Measurements from ENCODE around the gene BABAM1.

The BABAM1 gene

GRCh38 chr19:17235971-17236777 is 31.1 kb upstream of the BABAM1 start:
- DNase-seq (ENCODE audit: extremely low read depth, insufficient read length): no peak
- H3K36me3 ChIP-seq (ENCODE audit: control insufficient read depth, insufficient read depth, low read length): no peaks in the 10 kb centered on the region; the same call in 1 of the 2 replicates
- TF ChIP-seq CTCF (IDR thresholded peaks at IDR 0.05; ENCODE audit: insufficient read depth, low read length, poor library complexity, severe bottlenecking): no peak
- H3K27me3 ChIP-seq (replicated peaks; ENCODE audit: control insufficient read depth, insufficient read depth, low read length): no peaks in the 10 kb centered on the region
- H3K4me3 ChIP-seq (replicated peaks; ENCODE audit: low read depth, low read length): peak overlapping the region; percentile 68

GRCh38 chr19:17236811-17237543 is 30.3 kb upstream of the BABAM1 start:
- no peak for TF ChIP-seq CTCF (IDR thresholded peaks at IDR 0.05; ENCODE audit: insufficient read depth, low read length, poor library complexity, severe bottlenecking)
- Histone ChIP-seq H3K36me3 (ENCODE audit: control insufficient read depth, insufficient read depth, low read length) (no peaks in the 10 kb centered on the region; the same call in 1 of the 2 replicates), H3K27me3 (replicated peaks; ENCODE audit: control insufficient read depth, insufficient read depth, low read length) (no peaks in the 10 kb centered on the region), H3K4me3 (replicated peaks; ENCODE audit: low read depth, low read length) (no peak overlapping the region)
- no peak for DNase-seq (ENCODE audit: extremely low read depth, insufficient read length)

GRCh38 chr19:17237747-17238706 is 29.2 kb upstream of the BABAM1 start:
- TF ChIP-seq CTCF (IDR thresholded peaks at IDR 0.05; ENCODE audit: insufficient read depth, low read length, poor library complexity, severe bottlenecking): no peak

GRCh38 chr19:17240062-17240752 is 27.0 kb upstream of the BABAM1 start:
- no peaks in the 10 kb centered on the region for H3K27me3 ChIP-seq (replicated peaks; ENCODE audit: control insufficient read depth, insufficient read depth, low read length)
- no peak overlapping the region for H3K4me3 ChIP-seq (replicated peaks; ENCODE audit: low read depth, low read length)
- TF ChIP-seq CTCF (IDR thresholded peaks at IDR 0.05; ENCODE audit: insufficient read depth, low read length, poor library complexity, severe bottlenecking): no peak
- no peaks in the 10 kb centered on the region for H3K36me3 ChIP-seq (ENCODE audit: control insufficient read depth, insufficient read depth, low read length)
- DNase-seq (ENCODE audit: extremely low read depth, insufficient read length): no peak

More at GRCh38 chr19:17237747-17238706, 29.2 kb upstream of the BABAM1 start:
- Histone ChIP-seq H3K4me3 (replicated peaks; ENCODE audit: low read depth, low read length) (no peak overlapping the region), H3K27me3 (replicated peaks; ENCODE audit: control insufficient read depth, insufficient read depth, low read length) (no peaks in the 10 kb centered on the region), H3K36me3 (ENCODE audit: control insufficient read depth, insufficient read depth, low read length) (no peaks in the 10 kb centered on the region)
- DNase-seq (ENCODE audit: extremely low read depth, insufficient read length): no peak

- no peaks in the 10 kb centered on the region for H3K36me3 ChIP-seq (ENCODE audit: control insufficient read depth, insufficient read depth, low read length)
- no peak overlapping the region for H3K4me3 ChIP-seq (replicated peaks; ENCODE audit: low read depth, low read length)
- no peak for TF ChIP-seq CTCF (IDR thresholded peaks at IDR 0.05; ENCODE audit: insufficient read depth, low read length, poor library complexity, severe bottlenecking)
- no peak for DNase-seq (ENCODE audit: extremely low read depth, insufficient read length)
- no peaks in the 10 kb centered on the region for H3K27me3 ChIP-seq (replicated peaks; ENCODE audit: control insufficient read depth, insufficient read depth, low read length)
Measured at GRCh38 chr19:17240826-17241399, 26.3 kb upstream of the BABAM1 start.

Measured in GM06990 (cell line).